DMS79 (cell line): Measurements from ENCODE around the gene SENP2.
"Not testable (repeated sequence)": the region's sequence is repeated elsewhere in the genome, so short reads cannot be mapped to it uniquely, and the experiment has no call there.

Experiments used
- DNase-seq: peaks from one replicate; lab custom pipeline; 2025; lab: John Stamatoyannopoulos, UW

The SENP2 gene

GRCh38 chr3:185586686-185587039 is 568 bp downstream of the SENP2 start:
- peak; percentile 26 for DNase-seq

GRCh38 chr3:185594073-185594472 is 8.0 kb downstream of the SENP2 start:
- no peak for DNase-seq

- no peak for DNase-seq
These were observed 9.4 kb downstream of the SENP2 start for GRCh38 chr3:185595526-185595925.

DNA sequence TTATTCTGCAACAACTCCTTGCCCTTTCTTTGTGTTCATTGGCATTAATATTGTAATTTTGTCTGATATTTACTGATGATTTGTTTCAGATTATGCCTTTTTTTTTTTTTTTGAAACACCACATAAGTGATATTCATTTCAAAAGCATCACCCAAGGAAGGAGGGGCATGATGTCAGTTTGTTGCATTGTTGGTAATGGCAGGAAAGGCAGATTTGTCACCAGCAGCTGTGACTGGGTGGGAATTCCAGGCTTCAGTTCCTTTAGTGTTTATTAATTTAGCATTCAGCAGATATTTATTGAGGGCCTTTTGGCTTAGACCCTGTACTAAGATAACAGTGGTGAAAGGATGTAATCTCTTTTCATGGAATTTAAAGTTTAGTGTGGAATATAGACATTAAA is 19.5 kb downstream of the SENP2 start:
- no peak for DNase-seq

DNA sequence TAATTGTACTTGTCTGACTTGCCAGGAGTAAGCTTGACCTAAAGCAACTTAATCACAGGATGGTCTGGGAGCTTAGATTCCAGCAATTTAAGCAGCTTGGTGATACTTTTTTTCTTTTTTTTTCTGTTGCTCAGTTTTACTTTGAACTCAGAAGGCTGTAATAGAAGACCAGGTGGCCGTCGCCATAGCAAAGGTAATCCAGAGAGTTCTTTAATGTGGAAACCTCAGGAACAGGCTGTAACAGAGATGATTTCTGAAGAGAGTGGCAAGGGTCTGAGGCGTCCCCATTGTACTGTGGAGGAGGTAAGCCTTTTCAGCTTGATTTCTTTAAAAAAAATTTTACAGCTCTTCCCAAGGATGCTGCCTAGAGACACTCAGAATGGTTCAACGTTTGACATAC is 20.1 kb downstream of the SENP2 start:
- no peak for DNase-seq

DNA sequence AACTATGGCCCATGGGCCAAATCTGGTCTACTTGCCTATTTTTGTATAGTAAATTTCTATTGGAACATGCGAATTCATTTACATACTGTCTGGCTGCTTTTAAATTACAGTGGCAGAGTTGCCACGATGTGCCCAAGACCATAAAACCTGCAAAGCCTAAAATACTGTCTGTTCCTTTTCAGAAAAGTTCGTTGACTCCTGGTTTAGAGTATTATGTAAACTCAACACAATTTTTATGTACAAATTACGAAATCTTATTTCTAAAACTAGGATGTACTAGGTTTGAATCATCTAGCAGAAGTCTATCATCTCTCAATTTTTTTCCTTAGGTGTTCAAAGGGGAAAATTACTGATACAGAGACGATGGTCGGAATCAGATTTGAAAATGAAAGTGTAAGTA is 26.9 kb downstream of the SENP2 start:
- DNase-seq: no peak

DNA sequence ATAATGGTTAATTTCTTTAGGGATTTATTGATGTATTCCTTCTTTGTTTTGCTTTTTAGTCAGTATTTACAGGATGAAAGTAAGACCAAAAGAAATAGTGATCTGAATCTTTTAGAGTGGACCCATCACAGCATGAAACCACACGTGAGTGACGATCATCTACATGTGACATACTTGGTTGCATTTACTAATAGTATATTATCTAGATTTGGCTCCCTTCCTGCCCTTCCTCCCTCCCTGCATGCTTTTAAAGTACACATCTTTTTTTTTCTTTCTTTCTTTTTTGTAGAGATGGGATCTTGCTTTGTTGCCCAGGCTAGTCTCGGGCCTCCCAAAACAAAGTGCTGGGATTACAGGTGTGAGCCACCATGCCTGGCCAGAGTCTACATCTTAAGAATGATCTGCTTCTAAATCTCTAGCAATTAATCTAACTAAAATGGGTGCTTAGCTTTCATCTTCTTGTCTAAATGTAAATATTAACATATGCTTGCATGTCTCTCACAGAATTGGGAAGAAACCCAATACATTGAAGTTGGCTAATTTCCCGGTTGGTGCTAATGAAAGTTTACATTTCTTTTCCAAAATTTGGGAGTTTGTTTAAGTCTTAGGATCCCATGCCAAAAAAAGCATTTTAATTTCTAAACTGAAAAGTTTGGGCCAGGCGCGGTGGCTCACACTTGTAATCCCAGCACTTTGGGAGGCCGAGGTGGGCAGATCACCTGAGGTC is 38.0 kb downstream of the SENP2 start:
- no peak for DNase-seq

- DNase-seq: no peak
These were observed 39.7 kb downstream of the SENP2 start for GRCh38 chr3:185625784-185626183.

- DNase-seq: no peak
These were observed 43.6 kb downstream of the SENP2 start for GRCh38 chr3:185629554-185630181.

- no peak for DNase-seq
These were observed 44.1 kb downstream of the SENP2 start for GRCh38 chr3:185630182-185630622.

GRCh38 chr3:185631108-185631507 is 45.0 kb downstream of the SENP2 start:
- no peak for DNase-seq

DNA sequence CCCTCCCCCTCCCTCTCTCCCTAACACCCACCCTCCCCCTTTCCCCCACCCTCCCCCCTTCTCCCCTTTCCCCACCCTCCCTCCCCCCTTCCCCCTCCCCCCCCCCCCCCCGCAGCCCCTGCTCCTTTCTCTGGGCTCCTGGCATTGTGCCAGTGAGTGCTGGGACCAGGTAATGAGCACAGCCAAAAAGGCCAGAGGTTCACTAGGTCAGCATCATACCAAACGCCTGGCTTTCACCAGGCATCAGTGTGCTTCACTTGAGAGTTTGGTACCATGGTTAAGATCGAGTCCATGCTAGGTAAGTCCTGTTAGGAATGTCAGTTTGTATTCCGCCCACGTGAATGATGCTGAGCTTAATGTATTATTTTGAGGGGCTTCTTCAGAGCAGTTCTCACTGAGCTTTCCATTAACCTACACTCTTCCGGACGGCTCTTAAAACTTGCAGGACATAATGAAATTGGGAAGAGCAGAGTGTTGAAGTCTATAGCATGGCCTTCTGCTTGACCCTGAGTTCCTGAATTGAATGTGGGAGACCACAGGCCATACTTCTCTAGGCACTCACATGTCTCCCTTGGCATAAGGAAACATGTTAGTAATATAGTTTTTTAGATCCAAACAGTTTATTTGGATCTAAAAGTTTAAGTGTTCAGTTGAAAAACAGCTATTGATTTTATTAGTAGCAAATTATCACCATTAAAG is 45.6 kb downstream of the SENP2 start:
- no peak for DNase-seq

DNA sequence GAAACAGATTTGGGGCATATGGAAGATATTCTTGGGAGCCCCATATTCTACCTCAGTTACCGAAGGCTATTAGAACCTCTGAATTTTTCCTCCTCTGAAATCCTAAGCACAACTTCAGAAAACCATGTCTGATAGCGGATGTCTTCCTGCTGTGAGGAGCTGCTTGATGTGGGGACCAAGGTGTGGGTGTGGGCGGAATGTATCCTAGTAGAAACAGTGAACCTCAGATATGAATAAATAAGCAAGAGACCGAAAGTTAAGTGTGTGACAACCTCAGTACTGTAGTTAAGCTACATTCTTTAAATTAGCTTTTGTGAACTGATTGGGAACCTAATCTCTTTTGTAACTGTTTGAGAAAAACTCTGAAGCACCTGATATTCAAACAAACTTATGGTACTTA is 46.9 kb downstream of the SENP2 start:
- no peak for DNase-seq

DNA sequence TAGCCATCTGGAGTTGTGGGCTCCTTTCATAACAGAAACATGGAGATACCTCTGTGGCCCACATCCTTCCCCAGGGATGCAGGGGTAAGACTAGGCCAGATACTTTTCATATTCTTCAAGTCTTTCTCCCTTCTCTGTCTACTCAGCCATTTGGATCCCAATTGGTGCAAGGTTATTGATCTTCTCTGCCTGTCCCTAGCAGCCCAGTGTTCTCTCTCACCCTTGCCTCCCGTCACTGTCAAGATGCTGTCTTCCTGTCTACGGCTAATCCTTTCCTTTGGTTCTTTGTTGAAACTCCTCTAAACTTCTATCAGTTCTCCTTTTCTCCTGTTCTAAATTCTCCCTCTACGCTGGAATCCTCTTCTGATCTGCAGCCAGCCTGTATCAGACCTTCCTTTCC is 51.3 kb downstream of the SENP2 start:
- no peak for DNase-seq

GRCh38 chr3:185638651-185639050 is 52.6 kb downstream of the SENP2 start:
- not testable (repeated sequence) for DNase-seq

DNA sequence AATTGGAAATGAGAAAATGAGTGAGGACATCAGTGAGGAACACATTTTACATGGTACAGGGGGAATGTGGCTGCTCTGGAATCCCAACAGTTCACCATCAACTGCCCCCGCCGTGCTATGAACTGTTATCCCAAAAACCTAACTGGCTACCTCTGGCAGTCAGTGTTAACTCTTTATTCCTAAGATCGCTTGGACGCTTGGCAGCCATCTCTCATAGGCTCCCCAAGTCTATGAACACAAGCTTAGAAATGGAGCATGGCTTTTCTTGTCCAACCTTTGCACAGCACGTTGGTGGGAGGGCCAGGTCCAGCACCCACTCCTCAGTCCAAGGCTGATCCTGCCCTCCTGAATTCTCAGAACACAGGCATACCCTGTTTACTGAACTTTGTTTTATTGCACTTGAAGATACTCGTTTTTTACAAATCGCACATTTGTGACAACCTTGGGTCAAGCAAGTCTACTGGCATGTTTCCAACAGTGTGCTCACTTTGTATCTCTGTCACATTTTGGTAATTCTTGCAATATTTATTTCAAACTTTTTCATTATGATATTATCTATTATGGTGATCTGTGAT is 53.6 kb downstream of the SENP2 start:
- DNase-seq: no peak

DNA sequence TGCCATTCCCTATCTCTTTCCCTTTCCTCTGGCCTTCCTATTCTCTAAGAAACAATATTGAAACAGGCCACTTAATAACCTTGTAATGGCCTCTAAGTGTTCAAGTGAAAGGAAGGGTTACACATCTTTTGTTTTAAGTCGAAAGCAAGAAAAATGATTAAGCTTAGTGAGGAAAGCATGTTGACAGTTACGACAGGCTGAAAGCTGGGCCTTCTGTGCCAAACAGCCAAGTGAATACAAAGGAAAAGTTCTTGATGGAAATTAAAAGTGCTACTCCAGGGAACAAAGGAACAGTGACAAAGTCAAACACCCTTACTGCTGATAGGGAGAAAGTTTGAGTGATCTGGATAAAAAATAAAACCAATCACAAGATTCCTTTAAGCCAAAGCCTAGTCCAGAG is 54.2 kb downstream of the SENP2 start:
- no peak for DNase-seq

DNA sequence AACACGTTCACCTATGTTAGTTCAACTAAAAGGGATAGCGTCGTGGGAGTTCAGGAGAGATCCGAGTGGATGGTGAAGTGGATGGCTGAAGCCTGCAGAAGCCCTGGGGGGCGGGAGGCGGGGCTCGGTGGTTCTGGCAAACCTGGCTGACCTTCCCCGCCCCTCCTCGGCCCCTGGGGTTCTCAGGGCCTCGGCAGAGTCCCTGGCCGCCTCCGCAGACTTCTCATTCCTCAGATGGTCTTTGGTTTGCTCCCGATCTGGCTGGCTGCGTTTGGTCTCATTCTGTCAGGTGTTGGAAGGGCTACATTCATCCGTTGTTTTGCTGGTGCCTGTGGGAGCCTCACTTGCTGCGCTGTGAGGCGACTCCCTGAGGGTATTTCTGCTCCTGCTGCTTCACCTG is 59.1 kb downstream of the SENP2 start:
- not testable (repeated sequence) for DNase-seq

DNA sequence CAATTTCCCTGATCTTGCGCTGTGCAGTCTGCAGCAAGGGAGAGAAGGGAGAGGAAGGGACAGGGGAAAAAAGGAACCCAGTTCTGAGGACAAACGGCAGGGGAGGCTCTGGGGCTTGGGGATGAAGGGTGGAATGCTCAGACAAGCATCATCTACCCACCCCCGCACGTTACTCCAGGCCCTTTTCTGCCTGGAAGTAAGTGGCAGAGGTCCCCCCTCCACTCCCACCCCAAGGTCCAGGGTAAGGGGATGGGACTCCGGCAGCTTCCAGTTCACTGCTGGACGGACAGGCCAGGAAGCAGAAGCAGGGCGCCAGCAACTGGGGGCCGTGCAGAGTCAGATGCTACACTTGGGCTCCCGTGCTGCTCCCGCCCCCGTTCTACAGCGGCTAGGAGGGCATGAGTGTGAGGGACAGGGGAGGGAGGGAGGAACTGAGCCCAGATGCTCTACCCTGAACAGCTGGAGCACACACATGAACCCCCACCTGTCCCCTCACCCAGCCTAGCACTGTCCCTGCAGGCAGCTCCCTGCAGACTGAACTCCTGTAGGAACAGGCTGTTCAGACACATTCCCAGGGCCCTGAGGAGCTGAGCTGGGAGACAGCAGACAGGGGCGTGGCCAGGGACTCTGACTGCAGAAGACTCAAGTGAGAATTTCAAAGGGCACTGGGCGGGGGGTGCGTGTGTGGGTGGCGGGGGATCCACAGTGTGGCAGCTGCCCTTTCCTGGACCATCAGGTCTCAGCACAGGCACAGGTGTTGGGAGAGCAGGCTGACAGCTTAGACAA is 59.7 kb downstream of the SENP2 start:
- peak; percentile 7 for DNase-seq

DNA sequence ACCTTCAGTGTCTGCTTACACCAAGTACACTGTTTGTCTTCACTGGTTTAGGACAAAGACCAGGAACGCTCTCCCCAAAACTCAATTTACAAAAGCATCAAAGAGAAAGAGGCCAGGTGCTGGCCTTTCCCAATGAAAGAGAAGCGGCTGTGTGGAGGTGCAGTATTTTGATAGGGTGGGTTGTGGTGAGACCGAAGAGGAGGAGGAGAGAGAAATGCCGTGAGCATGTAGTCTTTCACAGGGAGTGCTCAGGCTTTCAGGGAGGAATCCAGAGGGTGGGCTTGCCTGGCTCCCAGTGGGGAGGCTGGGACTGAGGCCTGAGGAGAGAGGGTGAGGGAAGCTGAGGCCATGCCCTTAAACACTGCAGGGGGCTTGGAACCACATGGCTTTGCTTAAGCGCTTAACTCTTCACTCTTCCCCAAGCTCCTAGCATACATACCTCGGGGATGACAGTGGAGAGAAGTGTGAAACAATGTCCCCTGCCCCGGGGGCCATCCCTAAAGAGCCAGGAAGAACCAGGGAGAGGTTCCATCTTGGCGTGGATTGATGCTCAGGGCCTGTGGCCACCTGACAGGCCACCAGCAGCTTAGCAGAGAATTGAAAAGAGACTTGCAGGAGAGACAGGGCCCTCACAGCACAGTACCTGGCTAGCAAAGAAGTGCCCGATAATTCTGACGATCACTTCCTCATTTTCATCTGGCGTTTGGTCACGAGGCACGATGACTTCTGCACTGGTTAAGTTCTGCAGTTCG is 60.5 kb downstream of the SENP2 start:
- no peak for DNase-seq

GRCh38 chr3:185647134-185647879 is 61.2 kb downstream of the SENP2 start:
- no peak for DNase-seq
